RCC 7860 (cell line): ENCODE results near the gene ZBTB16.
A peak's percentile ranks its signal among the peaks of the same experiment; 100 is the strongest.

Experiments used
- DNase-seq: peaks from one replicate; pipeline ENCODE4 v3.0.0-alpha.2; 2015; ENCODE audit warnings: low spot score
- FAIRE-seq: peaks from 2 replicates; lab custom pipeline; 2012; peaks lifted over from hg19 to GRCh38; lab: Jason Lieb, UNC

The ZBTB16 gene

GRCh38 chr11:114288136-114288535, 228.6 kb downstream of the ZBTB16 start:
- no peak for DNase-seq
- FAIRE-seq: no peak

GRCh38 chr11:114289779-114290178, 230.3 kb downstream of the ZBTB16 start:
- DNase-seq (no peak), FAIRE-seq (no peak)

DNA sequence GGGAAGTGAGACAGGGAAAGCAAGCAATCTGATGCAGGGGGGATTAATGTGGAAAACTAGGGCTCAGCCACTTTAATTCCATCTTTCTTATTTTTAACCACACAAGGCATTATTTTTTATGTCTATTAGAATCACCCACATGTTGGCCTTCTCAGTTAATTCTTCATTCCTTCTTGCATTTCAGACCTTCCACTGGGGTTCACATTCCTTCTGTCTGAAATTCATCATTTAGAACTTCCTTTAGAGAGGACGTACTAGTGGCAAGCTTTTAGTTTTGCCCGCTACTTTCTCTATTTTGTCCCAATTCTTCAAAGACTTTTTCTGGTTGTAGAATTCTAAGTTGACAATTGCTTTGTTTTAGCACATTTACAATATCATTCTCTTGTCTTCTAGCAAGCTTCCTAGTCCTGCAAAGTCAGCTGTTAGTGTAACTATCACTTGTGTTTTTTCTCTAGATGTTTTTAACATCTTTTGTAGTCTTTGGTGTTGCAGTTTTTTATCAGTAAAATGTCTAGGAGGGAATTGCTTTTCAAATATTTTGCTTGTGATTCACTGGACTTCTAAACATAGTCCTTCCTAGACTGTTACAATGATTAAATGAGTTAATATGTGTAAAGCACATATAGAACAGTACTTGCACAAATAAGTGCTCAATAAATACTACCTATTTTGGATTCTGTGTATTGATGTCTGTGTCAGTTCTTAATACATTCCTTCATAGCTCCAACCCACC, 231.2 kb downstream of the ZBTB16 start:
- DNase-seq: no peak
- peak; percentile 18 for FAIRE-seq

GRCh38 chr11:114291381-114291780, 231.9 kb downstream of the ZBTB16 start:
- FAIRE-seq: peak; percentile 59

GRCh38 chr11:114291842-114292680, 232.6 kb downstream of the ZBTB16 start:
- peak; percentile 91 for FAIRE-seq
- DNase-seq: peak; percentile 82

More at GRCh38 chr11:114291381-114291780, 231.9 kb downstream of the ZBTB16 start:
- DNase-seq: peak; percentile 72

- peak; percentile 4 for DNase-seq
- no peak for FAIRE-seq
These were observed 233.7 kb downstream of the ZBTB16 start for GRCh38 chr11:114293201-114293711.

GRCh38 chr11:114295676-114296604, 236.4 kb downstream of the ZBTB16 start, which contains the start of gene NNMT:
Gene NNMT, plus strand, starts transcription at chr11:114296399. Its CDS starts 158 bp downstream, at chr11:114296557.
- FAIRE-seq (peak; percentile 95), DNase-seq (peak; percentile 95)

- FAIRE-seq (no peak), DNase-seq (no peak)
These were observed 237.3 kb downstream of the ZBTB16 start for GRCh38 chr11:114296605-114297372.

GRCh38 chr11:114297806-114298709, 238.5 kb downstream of the ZBTB16 start:
- DNase-seq: peak; percentile 21
- FAIRE-seq: no peak

GRCh38 chr11:114298710-114299109, 239.2 kb downstream of the ZBTB16 start:
- DNase-seq (no peak), FAIRE-seq (no peak)
